HEK293 (cell line): Measurements from ENCODE around the gene BCOR.
A peak's percentile ranks its signal among the peaks of the same experiment; 100 is the strongest.

Experiments
- CTCF ChIA-PET: fragments of 350-600 bp; formaldehyde crosslinking; extraction: SDS; loops from one replicate; lab custom pipeline; 2021; ENCODE audit warnings: antibody characterized with exemption; lab: Yijun Ruan, JAX
- POLR2A ChIA-PET: fragments of 300-600 bp; formaldehyde crosslinking; extraction: SDS; loops from one replicate; lab custom pipeline; 2020; ENCODE audit warnings: antibody characterized with exemption, inconsistent platforms; lab: Yijun Ruan, JAX
- H3K27ac ChIP-seq: fragments of 200-500 bp; sonication (Bioruptor generic); 2 replicates; pipeline ENCODE4 v1.5.1; 2014; ENCODE audit warnings: low read depth, low read length, control low read depth, inconsistent platforms; ENCODE audit errors: extremely low read depth
- H3K36me3 ChIP-seq, 2 experiments: fragments of 200-500 bp in 1 of 2; sonication (Bioruptor generic) in 1 of 2; 1 replicate in 1 of 2; 2 replicates in 1 of 2; pipeline ENCODE4 v1.5.1; 2014 to 2017; ENCODE audit warnings: inconsistent platforms in 2 of 2, low read length in 2 of 2; ENCODE audit not compliant: control insufficient read depth in 2 of 2, insufficient read depth in 1 of 2
- H3K4me1 ChIP-seq: fragments of 200-500 bp; sonication (Bioruptor generic); 2 replicates; pipeline ENCODE4 v1.5.1; 2014; ENCODE audit warnings: mild to moderate bottlenecking, low read length, inconsistent platforms; ENCODE audit not compliant: control insufficient read depth, insufficient read depth
- H3K4me3 ChIP-seq: 2 replicates; pipeline ENCODE4 v1.5.1; 2011; ENCODE audit warnings: low read depth, mild to moderate bottlenecking, control low read depth, low read length, moderate library complexity
- H3K9me3 ChIP-seq: fragments of 200-500 bp; sonication (Bioruptor generic); 2 replicates; pipeline ENCODE4 v1.5.1; 2014; ENCODE audit warnings: low read depth, low read length, inconsistent platforms; ENCODE audit not compliant: control insufficient read depth, insufficient read depth
- IKZF3 ChIP-seq: fragments of 450-650 bp; IDR thresholded peaks from 2 replicates; pipeline ENCODE4 v1.5.0; 2018; ENCODE audit warnings: missing biosample characterization, mild to moderate bottlenecking, missing genetic modification characterization, moderate library complexity
- KLF7 ChIP-seq: fragments of 450-650 bp; formaldehyde crosslinking; IDR thresholded peaks from 2 replicates; pipeline ENCODE4 v1.5.1; 2016; ENCODE audit warnings: missing biosample characterization, missing genetic modification characterization, borderline replicate concordance
- PATZ1 ChIP-seq: fragments of 450-650 bp; formaldehyde crosslinking; IDR thresholded peaks from 2 replicates; pipeline ENCODE4 v1.5.1; 2016; ENCODE audit warnings: missing biosample characterization, missing genetic modification characterization
- SCRT2 ChIP-seq: fragments of 450-650 bp; formaldehyde crosslinking; IDR thresholded peaks from 2 replicates; pipeline ENCODE4 v1.5.1; 2016; ENCODE audit warnings: missing biosample characterization, missing genetic modification characterization
- YY2 ChIP-seq: fragments of 450-650 bp; formaldehyde crosslinking; IDR thresholded peaks from 2 replicates; pipeline ENCODE4 v1.5.1; 2016; ENCODE audit warnings: missing biosample characterization, missing genetic modification characterization
- ZBTB44 ChIP-seq: fragments of 450-650 bp; IDR thresholded peaks from 2 replicates; pipeline ENCODE4 v1.5.1; 2018; ENCODE audit warnings: missing biosample characterization, mild to moderate bottlenecking, missing genetic modification characterization
- ZBTB48 ChIP-seq: fragments of 450-650 bp; formaldehyde crosslinking; IDR thresholded peaks from 2 replicates; pipeline ENCODE4 v1.5.1; 2016; ENCODE audit warnings: missing biosample characterization, missing genetic modification characterization
- ZBTB6 ChIP-seq: fragments of 450-650 bp; formaldehyde crosslinking; IDR thresholded peaks from 2 replicates; pipeline ENCODE4 v1.5.1; 2017; ENCODE audit warnings: missing biosample characterization, missing genetic modification characterization
- ZNF133 ChIP-seq: fragments of 450-650 bp; formaldehyde crosslinking; IDR thresholded peaks from 2 replicates; pipeline ENCODE4 v1.5.1; 2016; ENCODE audit warnings: missing biosample characterization, missing genetic modification characterization
- ZNF148 ChIP-seq: fragments of 450-650 bp; formaldehyde crosslinking; IDR thresholded peaks from 2 replicates; pipeline ENCODE4 v1.5.0; 2017; ENCODE audit warnings: missing biosample characterization, missing genetic modification characterization, borderline replicate concordance
- ZNF157 ChIP-seq: fragments of 450-650 bp; formaldehyde crosslinking; IDR thresholded peaks from 2 replicates; pipeline ENCODE4 v1.5.1; 2016; ENCODE audit warnings: missing biosample characterization, missing genetic modification characterization
- ZNF302 ChIP-seq: fragments of 450-650 bp; formaldehyde crosslinking; IDR thresholded peaks from 2 replicates; pipeline ENCODE4 v1.5.1; 2016; ENCODE audit warnings: missing biosample characterization, missing genetic modification characterization, low read depth
- ZNF311 ChIP-seq: fragments of 450-650 bp; formaldehyde crosslinking; IDR thresholded peaks from 2 replicates; pipeline ENCODE4 v1.5.1; 2017; ENCODE audit warnings: missing biosample characterization, missing genetic modification characterization, borderline replicate concordance
- ZNF324 ChIP-seq: fragments of 450-650 bp; formaldehyde crosslinking; IDR thresholded peaks from 2 replicates; pipeline ENCODE4 v1.5.1; 2016; ENCODE audit warnings: missing biosample characterization, missing genetic modification characterization
- ZNF394 ChIP-seq: fragments of 450-650 bp; formaldehyde crosslinking; IDR thresholded peaks from 2 replicates; pipeline ENCODE4 v1.5.1; 2016; ENCODE audit warnings: missing biosample characterization, missing genetic modification characterization, mild to moderate bottlenecking, moderate library complexity, borderline replicate concordance
- ZNF488 ChIP-seq: fragments of 450-650 bp; formaldehyde crosslinking; IDR thresholded peaks from 2 replicates; pipeline ENCODE4 v1.5.1; 2016; ENCODE audit warnings: missing biosample characterization, missing genetic modification characterization
- ZNF501 ChIP-seq: fragments of 450-650 bp; formaldehyde crosslinking; IDR thresholded peaks from 2 replicates; pipeline ENCODE4 v1.5.1; 2016; ENCODE audit warnings: missing biosample characterization, missing genetic modification characterization
- ZNF530 ChIP-seq: fragments of 450-650 bp; formaldehyde crosslinking; IDR thresholded peaks from 2 replicates; pipeline ENCODE4 v1.5.1; 2016; ENCODE audit warnings: low read depth, missing biosample characterization, missing genetic modification characterization
- ZNF623 ChIP-seq: fragments of 450-650 bp; formaldehyde crosslinking; IDR thresholded peaks from 2 replicates; pipeline ENCODE4 v1.5.1; 2016; ENCODE audit warnings: missing biosample characterization, missing genetic modification characterization
- ZNF639 ChIP-seq: fragments of 450-650 bp; formaldehyde crosslinking; IDR thresholded peaks from 2 replicates; pipeline ENCODE4 v1.5.1; 2016; ENCODE audit warnings: missing biosample characterization, missing genetic modification characterization
- ZNF645 ChIP-seq: fragments of 450-650 bp; formaldehyde crosslinking; IDR thresholded peaks from 2 replicates; pipeline ENCODE4; 2016; ENCODE audit warnings: missing biosample characterization, missing genetic modification characterization
- ZNF658 ChIP-seq: fragments of 450-650 bp; formaldehyde crosslinking; IDR thresholded peaks from 2 replicates; pipeline ENCODE4; 2016; ENCODE audit warnings: missing biosample characterization, missing genetic modification characterization
- ZNF660 ChIP-seq: fragments of 450-650 bp; IDR thresholded peaks from 2 replicates; pipeline ENCODE4 v1.5.1; 2018; ENCODE audit warnings: missing biosample characterization, mild to moderate bottlenecking, missing genetic modification characterization
- ZNF777 ChIP-seq: fragments of 450-650 bp; formaldehyde crosslinking; IDR thresholded peaks from 2 replicates; pipeline ENCODE4 v1.5.1; 2017; ENCODE audit warnings: missing biosample characterization, missing genetic modification characterization, borderline replicate concordance

Gene BCOR

GRCh38 chrX:40100537-40101429 is 3.0 kb upstream of the BCOR start:
- Histone ChIP-seq H3K36me3 (no peaks in the 10 kb centered on the region), H3K27ac (peak overlapping the region; percentile 99; the same call in 1 of the 2 replicates), H3K9me3 (no peaks in the 10 kb centered on the region), H3K4me3 (no peak overlapping the region), H3K4me1 (peaks cover 20% of the 10 kb centered on the region)
- ChIA-PET POLR2A (interaction anchor here (0.6 to 4.9 kb wide), 4 partner anchors 7 to 459 kb away, joined by 3 to 50 read pairs (median 4); no protein-coding TSS in a partner anchor), CTCF (interaction anchor here (0.6 kb wide), 1 partner anchor 169 kb away, joined by 3 read pairs; no protein-coding TSS in a partner anchor)
- no peak for TF ChIP-seq ZNF394
- TF ChIP-seq ZNF530 (tag by site-specific recombination) = no peak
- TF ChIP-seq ZNF623 (tag by site-specific recombination) = no peak
- TF ChIP-seq ZBTB48 (tag by site-specific recombination) = peak; percentile 95
- peak; percentile 92 for TF ChIP-seq PATZ1 (tag by site-specific recombination)
- TF ChIP-seq ZNF501 (tag by site-specific recombination) = no peak
- TF ChIP-seq IKZF3 = peak; percentile 97
- no peak for TF ChIP-seq ZNF148 (tag by site-specific recombination)
- TF ChIP-seq ZNF302 (tag by site-specific recombination) = no peak
- TF ChIP-seq ZNF645 (tag by site-specific recombination) = no peak
- no peak for TF ChIP-seq YY2 (tag by site-specific recombination)
- no peak for TF ChIP-seq ZBTB44 (tag by site-specific recombination)
- TF ChIP-seq ZNF658 = no peak
- TF ChIP-seq ZNF488 = no peak
- no peak for TF ChIP-seq ZNF133
- TF ChIP-seq KLF7 (tag by site-specific recombination) = no peak
- no peak for TF ChIP-seq SCRT2 (tag by site-specific recombination)
- no peak for TF ChIP-seq ZNF660
- TF ChIP-seq ZNF639 (tag by site-specific recombination) = peak; percentile 23; the same call in 1 of the 2 replicates
- TF ChIP-seq ZNF157 (tag by site-specific recombination) = no peak
- TF ChIP-seq ZNF324 (tag by site-specific recombination) = no peak
- no peak for TF ChIP-seq ZNF777 (tag by site-specific recombination)
- no peak for TF ChIP-seq ZNF311
- no peak for TF ChIP-seq ZBTB6 (tag by site-specific recombination)
